ENCODE results near the gene SOX10.
A peak's percentile ranks its signal among the peaks of the same experiment; 100 is the strongest.

The SOX10 gene

DNA sequence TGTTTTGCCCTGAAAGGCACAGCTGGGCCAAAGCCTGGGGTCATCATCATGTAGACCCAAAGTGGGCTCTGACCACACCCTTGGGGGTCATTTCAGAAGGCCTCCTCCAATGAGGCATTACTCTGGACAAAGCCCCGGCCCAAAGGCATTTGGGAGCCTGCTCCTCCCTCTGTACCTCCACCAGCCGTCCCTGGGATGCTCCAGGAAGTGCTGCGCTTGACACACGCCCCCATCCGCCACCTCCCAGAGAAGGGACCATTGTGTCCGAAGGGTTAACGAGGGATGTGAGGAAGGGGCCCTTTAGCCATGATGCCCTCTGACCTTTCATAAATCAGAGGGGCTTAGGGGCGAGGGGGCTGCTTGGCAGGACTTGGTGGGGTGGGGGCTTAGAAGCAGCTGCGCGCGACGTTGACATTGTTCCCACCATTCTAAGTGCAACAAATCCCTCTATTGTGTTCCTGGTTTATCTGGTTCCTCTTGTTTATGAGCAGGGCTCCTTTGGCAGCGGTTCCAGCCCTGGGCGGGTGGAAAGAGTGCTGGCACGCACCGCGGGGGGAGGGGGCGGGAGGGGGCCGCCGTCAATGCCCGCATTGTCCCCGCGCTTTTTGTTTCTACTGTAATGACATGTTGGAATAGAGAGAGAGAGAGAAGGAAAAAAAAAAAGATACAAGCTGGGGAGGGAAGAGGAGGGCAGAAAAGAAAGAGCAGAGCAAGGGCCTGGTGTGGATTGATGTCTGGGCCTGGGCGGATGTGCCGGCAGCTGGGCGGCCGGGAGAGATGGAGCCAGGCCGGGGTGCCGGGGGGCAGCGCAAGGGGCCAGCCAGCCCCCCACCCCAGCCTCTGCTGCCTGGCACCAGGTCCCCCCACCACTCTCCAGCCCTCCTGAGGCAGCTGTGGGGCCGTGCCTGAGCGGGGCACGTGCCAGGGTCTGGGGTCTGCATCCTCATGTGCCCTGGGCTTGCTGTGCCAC, 32.1 kb upstream of the SOX10 start:
- no peak for DNase-seq (ENCODE audit: low read depth in 2 of 2)

DNA sequence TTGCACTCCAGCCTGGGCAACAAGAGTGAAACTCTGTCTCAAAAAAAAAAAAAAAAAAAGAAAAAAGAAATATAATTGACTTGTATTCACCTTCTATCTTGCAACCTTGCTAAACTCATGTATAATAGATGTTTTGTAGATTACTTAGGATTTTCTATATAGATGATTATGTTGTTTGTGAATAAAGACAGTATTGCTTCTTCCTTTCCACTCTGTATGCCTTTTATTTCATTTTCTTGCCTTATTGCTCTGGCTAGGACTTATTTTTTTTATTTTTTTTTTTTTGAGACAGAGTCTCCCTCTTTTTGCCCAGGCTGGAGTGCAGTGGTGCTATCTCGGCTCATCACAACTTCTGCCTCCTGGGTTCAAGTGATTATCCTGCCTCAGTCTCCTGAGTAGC, 29.7 kb upstream of the SOX10 start:
- no peak for DNase-seq (ENCODE audit: low read depth in 2 of 2)

DNA sequence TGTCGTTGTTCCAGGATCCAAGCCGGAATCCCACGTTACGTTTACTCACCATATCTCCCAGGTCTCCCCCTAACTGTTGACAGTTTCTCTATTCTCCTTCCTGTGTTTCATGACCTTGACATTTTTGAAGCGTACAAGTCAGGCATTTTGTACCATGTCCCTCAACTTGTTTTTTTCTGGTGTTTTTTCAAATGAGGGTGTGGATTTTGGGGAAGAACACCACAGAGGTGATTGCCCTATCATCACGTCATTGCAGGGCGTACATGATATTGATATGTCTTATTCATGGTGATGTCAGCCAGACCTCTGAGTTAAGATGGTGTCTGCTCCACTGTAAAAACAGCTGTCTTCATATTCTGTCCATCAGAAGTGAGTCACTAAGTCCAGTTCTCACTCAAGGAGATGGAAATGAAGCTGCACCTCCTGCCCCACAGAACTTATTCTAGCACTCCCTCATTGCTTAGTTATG, 28.3 kb upstream of the SOX10 start:
- no peak for DNase-seq (ENCODE audit: low read depth in 2 of 2)

DNA sequence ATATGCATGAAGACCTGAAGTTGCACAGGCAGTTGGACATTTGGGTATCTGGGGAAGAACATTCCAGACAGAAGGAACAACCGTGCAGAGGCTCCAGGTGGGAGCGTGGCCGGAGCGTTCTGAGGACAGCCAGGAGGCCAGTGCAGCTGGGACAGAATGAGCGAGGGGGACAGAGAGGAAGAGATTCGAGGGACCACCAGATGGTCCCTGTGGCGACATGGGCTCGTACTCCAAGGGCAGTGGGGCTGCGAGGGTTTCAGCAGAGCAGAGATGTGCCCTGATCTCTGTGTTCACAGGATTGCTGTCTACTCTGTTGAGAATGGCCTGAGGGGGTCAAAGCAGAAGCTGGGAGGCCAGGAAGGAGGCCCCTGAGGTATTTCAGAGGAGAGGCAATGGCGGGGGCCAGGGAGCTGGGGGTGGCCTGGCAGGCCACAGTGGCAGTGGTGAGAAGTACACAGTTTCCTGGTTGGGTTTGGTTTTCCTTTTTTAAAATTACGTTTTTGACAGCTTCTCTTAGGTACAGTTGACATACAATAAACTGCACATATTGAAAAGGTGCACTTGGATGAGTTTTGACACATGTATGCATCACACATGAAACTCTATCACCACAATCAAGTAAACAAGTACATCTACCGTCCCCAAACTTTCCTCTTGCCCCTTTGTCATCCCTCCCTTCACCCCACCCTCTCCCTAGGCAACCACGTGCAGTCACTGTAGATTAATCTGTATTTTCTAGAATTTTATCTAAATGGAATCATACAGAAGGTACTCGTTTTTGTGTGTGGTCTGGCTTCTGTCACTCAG, 24.8 kb upstream of the SOX10 start:
- no peak for DNase-seq (ENCODE audit: low read depth in 2 of 2)

DNA sequence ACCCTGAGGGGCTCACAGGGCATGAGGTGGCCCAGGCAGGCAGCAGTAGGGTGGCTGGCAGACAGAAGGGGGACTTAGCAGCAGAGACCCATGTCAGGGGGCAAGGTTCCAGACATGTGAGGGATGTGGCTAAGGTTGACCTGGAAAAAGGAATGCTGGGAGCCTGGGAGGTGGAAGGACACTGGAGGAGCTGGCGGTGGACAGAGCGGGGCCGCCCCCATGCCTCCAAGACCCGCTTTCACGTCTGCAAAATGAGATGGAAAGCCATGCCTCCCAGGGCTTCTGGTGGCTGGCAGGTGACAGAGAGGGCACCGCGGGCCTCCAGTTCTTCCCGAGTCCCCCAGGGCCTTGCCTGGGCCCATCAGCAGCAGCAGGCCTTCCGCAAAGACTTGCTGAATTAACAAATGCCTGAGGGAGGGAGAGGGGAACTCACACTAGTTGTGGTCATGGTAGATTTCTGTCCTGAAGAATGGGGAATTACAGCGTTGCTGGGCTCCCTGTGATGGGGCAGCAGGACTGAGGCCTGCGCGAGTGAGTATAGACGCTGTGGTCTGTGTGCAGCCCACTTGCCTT, 23.1 kb upstream of the SOX10 start:
- no peak for DNase-seq (ENCODE audit: low read depth in 2 of 2)

- DNase-seq (ENCODE audit: low read depth in 2 of 2), result no peak
Measured at GRCh38 chr22:38006906-38007305, 22.6 kb upstream of the SOX10 start.

DNA sequence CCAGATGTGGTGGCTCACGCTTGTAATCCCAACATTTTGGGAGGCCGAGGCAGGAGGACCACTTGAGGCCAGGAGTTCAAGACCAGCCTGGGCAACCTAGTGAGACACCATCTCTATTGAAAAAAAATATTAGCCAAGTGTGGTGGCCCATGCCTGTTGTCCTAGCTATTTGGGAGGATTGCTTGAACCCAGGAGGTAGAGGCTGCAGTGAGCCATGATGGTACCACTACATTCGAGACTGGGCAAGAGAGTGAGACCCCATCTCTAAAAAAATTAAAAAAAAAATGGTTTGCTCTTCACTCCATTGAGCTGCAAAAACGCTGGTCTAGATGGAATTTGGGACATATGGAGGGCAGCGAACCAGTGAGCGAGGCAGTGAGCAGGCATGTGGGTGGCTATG, 21.6 kb upstream of the SOX10 start:
- DNase-seq (ENCODE audit: low read depth in 2 of 2), result no peak

DNA sequence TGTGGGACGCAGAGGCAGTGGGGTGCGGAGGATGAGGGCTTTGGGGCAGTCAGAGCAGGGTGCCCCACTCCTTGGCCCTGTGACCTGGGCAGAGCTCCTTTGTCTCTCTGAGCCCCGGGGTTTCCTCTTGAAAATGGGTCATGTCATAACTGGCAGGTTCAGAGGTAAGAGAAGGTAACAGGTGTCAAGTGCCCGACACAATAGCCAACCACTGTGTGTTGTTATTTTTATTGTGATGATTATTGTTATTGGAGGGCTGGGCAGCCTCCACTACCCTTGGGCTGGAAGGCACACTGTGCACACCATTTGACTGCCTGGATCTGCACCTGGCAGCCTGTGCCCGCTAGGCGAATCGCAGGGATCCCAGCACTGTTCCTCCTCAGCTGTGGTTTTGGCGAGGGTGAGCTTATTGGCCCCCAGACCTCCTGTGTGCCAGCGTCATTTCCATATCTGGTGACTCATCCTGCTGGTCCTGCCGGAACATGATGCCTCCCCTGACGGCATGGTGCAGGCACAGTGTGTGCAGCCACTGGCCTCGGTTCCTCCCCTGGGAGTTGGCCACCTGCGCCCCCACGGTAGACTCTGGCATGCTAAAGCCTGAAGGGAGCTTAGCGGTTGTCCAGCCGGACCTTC, 15.4 kb upstream of the SOX10 start:
- DNase-seq (ENCODE audit: low read depth in 2 of 2), result no peak

DNA sequence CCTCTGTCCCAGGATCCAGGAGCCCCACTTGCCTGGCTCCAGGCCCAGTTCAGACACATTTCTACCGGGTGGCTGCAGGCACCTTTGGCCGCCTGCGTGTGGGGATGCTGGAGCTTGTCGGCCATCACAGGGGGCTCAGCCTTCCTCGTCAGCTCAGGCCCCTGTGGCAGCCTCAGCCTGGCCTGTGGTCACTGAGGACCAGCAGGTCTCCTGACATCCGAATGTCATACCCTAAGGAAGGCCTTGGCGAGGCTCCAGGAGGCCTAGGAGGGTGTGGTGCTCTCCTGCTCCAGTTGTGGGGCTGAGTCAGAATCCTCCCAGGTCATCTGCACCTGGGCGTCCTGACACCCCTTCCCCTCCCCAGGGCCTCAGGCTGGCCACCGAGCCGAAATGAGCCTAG, 14.9 kb upstream of the SOX10 start:
- no peak for DNase-seq (ENCODE audit: low read depth in 2 of 2)

- DNase-seq (ENCODE audit: low read depth in 2 of 2), result no peak
Measured at GRCh38 chr22:37998543-37998942, 14.2 kb upstream of the SOX10 start.

- DNase-seq (ENCODE audit: low read depth in 2 of 2), result no peak
Measured at GRCh38 chr22:37996515-37997246, 12.3 kb upstream of the SOX10 start.

DNA sequence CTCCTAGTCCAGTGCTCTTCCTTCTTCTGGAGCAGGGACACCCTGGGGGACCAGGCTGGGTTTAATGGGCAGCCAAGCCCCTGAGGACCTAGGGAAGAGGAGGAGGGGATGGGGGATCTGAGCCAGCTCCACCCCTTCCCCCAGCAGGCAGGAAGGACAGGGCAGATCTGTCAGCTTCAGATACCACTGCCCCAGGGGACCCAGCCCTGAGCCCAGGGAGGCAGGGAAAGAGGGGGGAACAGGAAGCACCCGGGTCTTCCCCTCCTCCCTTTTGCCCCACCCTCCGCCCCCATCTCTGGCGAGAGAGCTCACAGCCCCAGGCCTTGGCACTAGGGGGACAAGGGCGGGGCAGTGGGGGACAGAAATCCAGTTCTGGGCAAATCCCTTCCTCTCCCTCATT, 11.7 kb upstream of the SOX10 start:
- DNase-seq (ENCODE audit: low read depth in 2 of 2), result no peak

DNA sequence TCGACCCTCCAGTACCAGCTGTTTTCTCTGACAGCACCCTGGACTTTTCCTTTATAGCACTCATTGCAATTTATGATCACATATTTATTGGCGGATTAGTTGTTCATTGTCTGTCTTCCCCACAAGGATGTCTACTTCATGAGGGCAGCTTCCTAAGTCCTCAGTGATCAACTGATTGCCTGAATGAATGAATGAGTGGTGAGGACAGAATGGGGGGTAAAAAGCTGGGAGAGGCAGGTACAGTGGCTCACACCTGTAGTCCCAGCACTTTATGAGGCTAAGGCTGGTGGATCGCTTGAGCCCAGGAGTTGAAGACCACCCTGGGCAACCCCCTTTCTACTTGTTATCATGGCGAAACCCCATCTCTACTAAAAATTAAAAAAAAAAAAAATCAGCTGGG, 11.1 kb upstream of the SOX10 start:
- DNase-seq (ENCODE audit: low read depth in 2 of 2), result no peak

GRCh38 chr22:37994982-37995381, 10.6 kb upstream of the SOX10 start:
- no peak for DNase-seq (ENCODE audit: low read depth in 2 of 2)

DNA sequence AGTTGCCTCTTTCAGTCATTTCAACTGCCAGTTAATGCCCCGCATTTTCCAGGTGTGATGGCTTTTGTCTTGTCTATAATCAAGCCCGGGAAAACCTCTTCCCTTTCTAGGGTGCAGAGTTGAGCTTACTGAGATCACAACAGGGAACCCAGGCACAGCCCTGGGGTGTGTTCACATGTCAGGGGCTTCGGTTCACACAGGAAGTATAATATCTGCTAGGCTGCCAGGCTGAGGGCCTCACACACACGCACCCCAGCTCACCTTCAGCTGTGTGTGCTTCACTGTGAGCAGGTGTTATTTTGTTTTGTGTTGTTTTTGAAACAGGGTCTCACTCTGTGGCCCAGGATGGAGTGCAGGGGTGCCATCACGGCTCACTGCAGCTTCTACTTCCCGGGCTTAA, 9.7 kb upstream of the SOX10 start:
- peak in 1 of 2 donors; percentile 19 for DNase-seq (ENCODE audit: low read depth in 2 of 2)

DNA sequence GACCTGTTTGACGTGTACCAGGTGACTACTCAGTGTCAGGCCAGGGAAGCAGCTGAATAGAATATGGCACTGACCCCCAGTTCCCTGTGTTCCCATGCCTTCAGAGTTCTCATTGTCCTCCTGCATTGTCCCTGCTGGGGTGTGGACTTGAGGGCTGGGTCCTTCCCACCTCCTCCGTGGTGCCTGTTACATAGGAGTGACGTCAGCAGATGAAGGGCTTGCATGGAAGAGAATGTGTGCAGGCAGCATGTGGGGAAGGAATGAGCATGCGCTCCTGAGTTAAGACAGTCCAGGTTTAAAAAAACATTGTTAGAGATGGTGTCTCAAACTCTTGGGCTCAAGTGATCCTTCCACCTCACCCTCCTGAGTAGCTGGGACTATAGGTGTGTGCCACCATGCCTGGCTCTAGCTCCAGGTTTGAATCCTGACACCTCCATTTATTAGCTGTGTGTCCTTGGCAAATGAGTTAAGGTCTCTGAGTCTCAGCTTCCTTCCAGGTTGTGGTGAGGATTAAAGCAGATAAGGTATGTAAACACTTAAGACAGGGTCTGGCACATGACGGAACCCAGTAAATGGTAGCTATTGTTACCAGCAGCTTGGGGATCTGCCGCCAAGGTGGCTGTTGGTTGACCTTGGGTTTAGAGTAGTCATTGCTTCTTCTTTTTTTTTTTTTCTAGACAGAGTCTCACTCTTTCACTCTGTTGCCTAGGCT, 7.5 kb upstream of the SOX10 start:
- DNase-seq (ENCODE audit: low read depth in 2 of 2), result no peak

GRCh38 chr22:37990862-37991261, 6.5 kb upstream of the SOX10 start:
- no peak for DNase-seq (ENCODE audit: low read depth in 2 of 2)

DNA sequence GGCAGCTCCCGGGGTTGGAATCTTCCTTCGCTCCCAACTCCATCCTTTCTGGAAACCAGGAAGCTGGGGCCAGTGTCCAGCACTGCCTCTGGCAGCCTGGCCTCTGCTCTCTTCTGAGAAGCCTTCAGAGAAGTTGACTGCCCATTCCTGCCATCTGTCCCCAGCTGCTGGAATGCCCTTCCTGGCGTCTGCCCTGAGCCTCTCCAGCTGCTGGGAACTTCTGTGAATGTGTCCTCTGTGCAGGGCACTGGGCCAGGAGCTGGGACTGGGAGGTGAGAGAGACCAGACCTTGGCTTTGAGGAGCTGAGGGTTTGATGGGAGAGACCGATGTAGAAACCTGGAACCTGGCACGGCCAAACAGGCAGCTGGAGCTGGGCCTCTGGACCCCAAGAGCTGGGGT, 5.9 kb upstream of the SOX10 start:
- no peak for DNase-seq (ENCODE audit: low read depth in 2 of 2)

DNA sequence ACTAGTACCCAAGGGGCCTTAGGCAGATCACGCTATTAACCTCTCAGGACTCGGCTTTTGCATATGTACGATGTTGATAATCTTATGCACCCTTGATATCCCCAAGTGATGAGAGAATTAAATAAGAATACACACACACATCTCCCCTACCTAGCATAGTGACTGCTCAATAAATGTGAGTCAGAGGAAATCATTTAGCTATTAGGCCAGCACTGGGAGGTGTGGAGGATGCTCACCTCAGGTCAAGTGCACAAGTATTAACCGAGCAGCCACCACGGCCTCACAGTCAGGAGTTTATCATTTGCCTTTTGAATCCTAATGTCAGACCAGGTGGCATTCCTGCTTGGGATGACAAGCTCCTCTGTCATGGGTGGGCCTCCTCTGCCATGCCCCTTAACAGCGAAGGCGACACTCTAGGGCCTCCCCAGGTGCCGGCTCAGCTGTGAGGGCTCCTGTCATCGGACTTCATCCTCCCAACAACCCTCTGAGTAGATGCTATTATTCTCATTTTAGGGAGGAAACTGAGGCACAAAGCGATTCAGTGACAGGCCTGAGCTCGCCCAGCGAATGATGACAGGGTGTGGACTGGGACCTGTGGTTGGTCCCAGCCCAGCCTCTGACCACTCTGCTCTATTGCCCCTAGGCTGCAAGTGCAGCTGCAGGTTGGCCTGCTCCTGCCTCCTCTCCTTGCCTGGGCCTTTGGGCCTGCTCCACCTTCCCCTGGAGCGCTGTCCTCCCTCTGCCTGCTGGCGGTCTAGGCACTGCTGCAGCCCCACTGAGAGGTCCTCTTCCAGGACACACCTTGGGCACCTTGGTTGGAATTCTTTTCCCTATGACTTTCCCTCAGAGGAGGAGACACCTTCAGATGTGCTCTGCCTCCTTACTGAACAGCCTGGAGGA, 5.0 kb upstream of the SOX10 start:
- no peak for DNase-seq (ENCODE audit: low read depth in 2 of 2)

DNA sequence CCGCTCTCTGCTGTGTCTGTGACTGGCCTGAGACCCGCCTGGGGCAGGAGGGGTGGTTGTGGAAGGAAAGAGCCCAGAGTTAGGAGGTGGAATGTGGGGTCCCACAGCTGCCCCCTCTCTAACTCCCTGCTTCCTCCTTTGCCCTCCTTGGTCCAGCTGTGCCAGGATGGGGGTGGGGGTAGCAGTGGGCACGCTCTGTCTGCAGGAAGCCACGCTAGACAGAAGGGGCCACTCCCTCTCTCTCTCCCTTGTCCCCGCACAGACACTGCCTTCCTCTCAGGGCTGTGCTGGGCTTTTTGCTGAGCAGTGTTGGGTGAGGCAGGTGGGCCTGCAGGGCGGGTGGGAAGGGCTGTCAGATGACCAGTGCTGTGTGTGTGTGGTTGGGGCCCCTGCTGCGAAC, 2.0 kb upstream of the SOX10 start:
- no peak for DNase-seq (ENCODE audit: low read depth in 2 of 2)

Measured in stimulated activated CD8-positive, alpha-beta memory T cell treated with anti-CD3 and anti-CD28 coated beads, Interleukin-7, amount 100 ng/mL, for 4 hours (primary cell).